Activated naive CD8-positive, alpha-beta T cell treated with anti-CD3 and anti-CD28 coated beads, Interleukin-2, amount 50 U/mL, for 24 hours (primary cell): ENCODE data around the gene SPPL2B.
"Not testable (repeated sequence)": the region's sequence is repeated elsewhere in the genome, so short reads cannot be mapped to it uniquely, and the experiment has no call there.

Source experiments
- ATAC-seq: fragments of 150-1000 bp; cut with Tn5 transposase; one replicate; pipeline ENCODE4 v1.10.0; 2021
- DNase-seq: peaks from one replicate; pipeline ENCODE4 v3.0.0; 2021
- H3K27ac Mint-ChIP-seq: one replicate; pipeline ENCODE4 v1.8.0; 2021; ENCODE audit warnings: mild to moderate bottlenecking, mixed read lengths
- H3K27me3 Mint-ChIP-seq: one replicate; pipeline ENCODE4 v1.8.0; 2021; ENCODE audit warnings: mixed read lengths
- H3K36me3 Mint-ChIP-seq: one replicate; pipeline ENCODE4 v1.8.0; 2021; ENCODE audit warnings: low read depth, mixed read lengths
- H3K4me1 Mint-ChIP-seq: one replicate; pipeline ENCODE4 v1.8.0; 2021; ENCODE audit warnings: mixed read lengths
- H3K4me3 Mint-ChIP-seq: one replicate; pipeline ENCODE4 v1.8.0; 2021; ENCODE audit warnings: mild to moderate bottlenecking, moderate library complexity, mixed read lengths
- H3K9me3 Mint-ChIP-seq: one replicate; pipeline ENCODE4 v1.8.0; 2021; ENCODE audit warnings: mixed read lengths

The SPPL2B gene

GRCh38 chr19:2344381-2344870, 15.9 kb downstream of the SPPL2B start:
- Mint-ChIP-seq H3K9me3 (no peaks in the 10 kb centered on the region), H3K27ac (no peak overlapping the region), H3K27me3 (no peaks in the 10 kb centered on the region), H3K4me1 (no peaks in the 10 kb centered on the region), H3K36me3 (no peaks in the 10 kb centered on the region), H3K4me3 (no peak overlapping the region)
- ATAC-seq (no peak), DNase-seq (no peak)

DNA sequence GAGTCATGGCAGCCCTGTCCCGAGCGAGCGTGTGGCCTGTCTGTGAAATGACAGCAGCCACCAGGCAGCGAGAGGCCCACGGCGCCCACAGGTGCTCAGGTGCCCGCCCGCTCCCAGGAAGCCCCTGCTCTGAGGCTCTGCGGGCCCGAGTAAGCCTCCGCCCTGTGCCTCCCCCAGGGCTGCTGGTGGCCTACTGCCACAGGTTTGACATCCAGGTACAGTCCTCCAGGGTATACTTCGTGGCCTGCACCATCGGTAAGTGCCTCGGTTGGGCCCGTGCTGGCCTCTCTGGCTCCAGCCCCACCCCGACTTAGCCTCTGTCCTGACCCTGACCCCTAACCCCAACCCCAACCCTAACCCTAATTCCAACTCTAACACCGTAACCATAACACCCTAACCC, 16.6 kb downstream of the SPPL2B start:
- DNase-seq (no peak), ATAC-seq (no peak)
- Mint-ChIP-seq H3K27me3 (no peaks in the 10 kb centered on the region), H3K9me3 (no peaks in the 10 kb centered on the region), H3K4me1 (no peaks in the 10 kb centered on the region), H3K27ac (no peak overlapping the region), H3K4me3 (no peak overlapping the region), H3K36me3 (no peaks in the 10 kb centered on the region)

GRCh38 chr19:2345794-2346663, 17.5 kb downstream of the SPPL2B start:
- no peaks in the 10 kb centered on the region for H3K9me3 Mint-ChIP-seq
- DNase-seq = no peak

DNA sequence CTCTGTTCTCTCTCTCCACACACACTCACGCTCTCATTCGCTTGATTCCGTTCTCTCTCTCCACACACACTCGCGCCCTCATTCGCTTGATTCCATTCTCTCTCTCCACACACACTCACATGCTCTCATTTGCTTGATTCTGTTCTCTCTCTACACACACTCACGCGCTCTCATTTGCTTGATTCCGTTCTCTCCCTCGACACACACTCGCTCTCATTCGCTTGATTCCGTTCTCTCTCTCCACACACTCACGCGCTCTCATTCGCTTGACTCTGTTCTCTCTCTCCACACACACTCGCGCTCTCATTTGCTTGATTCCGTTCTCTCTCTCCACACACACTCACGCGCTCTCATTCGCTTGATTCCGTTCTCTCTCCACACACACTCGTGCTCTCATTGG, 21.3 kb downstream of the SPPL2B start:
- not testable (repeated sequence) for H3K27ac Mint-ChIP-seq, DNase-seq, H3K9me3 Mint-ChIP-seq, ATAC-seq, H3K27me3 Mint-ChIP-seq, H3K36me3 Mint-ChIP-seq, H3K4me1 Mint-ChIP-seq, H3K4me3 Mint-ChIP-seq

More at GRCh38 chr19:2345794-2346663, 17.5 kb downstream of the SPPL2B start:
- no peak overlapping the region for H3K27ac Mint-ChIP-seq
- H3K36me3 Mint-ChIP-seq = no peaks in the 10 kb centered on the region
- no peaks in the 10 kb centered on the region for H3K4me1 Mint-ChIP-seq
- no peak overlapping the region for H3K4me3 Mint-ChIP-seq
- H3K27me3 Mint-ChIP-seq = no peaks in the 10 kb centered on the region
- ATAC-seq = no peak

GRCh38 chr19:2350656-2351055, 22.2 kb downstream of the SPPL2B start:
- H3K4me1 Mint-ChIP-seq = no peaks in the 10 kb centered on the region
- H3K9me3 Mint-ChIP-seq = no peaks in the 10 kb centered on the region
- H3K27me3 Mint-ChIP-seq = no peaks in the 10 kb centered on the region
- H3K36me3 Mint-ChIP-seq = no peaks in the 10 kb centered on the region
- DNase-seq (no peak), ATAC-seq (no peak)
- H3K27ac Mint-ChIP-seq = no peak overlapping the region
- no peak overlapping the region for H3K4me3 Mint-ChIP-seq

DNA sequence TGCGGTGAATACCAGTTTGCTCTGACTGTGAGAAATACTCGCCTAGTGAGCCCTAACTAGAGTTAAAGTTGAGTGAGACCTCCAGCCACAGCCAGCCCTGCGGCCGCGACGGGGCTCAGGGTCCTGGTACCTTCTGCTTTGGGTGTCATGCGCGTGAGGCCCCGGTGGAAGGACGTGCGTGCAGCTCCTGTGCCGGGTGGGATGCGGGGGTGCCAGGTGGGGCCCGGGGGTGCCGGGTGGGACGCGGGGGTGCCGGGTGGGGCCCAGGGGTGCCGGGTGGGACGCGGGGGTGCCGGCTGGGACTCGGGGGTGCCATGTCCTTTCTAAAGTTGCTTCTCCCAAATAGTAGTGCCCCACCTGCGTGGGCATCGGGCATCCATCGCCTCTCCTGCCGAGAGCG, 23.1 kb downstream of the SPPL2B start:
- H3K4me3 Mint-ChIP-seq = no peak overlapping the region
- no peaks in the 10 kb centered on the region for H3K36me3 Mint-ChIP-seq
- no peak overlapping the region for H3K27ac Mint-ChIP-seq
- ATAC-seq = no peak
- H3K27me3 Mint-ChIP-seq = no peaks in the 10 kb centered on the region
- H3K9me3 Mint-ChIP-seq = no peaks in the 10 kb centered on the region
- no peak for DNase-seq
- no peaks in the 10 kb centered on the region for H3K4me1 Mint-ChIP-seq

DNA sequence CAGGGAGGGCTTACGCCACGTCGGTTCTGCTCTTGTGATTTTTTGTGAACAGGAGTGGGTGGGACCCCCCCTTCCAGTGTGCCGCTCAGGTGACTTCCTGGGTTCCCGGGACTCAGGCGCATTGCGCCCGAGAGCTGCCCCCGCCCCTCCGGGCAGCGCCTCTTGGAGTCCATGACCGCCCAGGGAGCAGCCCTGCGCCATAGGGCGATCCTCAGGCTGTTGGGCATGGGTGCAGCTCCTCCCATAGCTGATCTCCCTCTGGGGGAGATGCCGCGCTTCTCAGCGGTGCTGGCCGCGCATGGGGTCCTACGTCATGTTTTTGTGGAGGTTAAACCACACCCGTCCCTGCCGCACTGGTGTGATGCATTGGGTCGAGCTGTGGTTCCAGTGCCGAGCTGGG, 23.6 kb downstream of the SPPL2B start:
- no peaks in the 10 kb centered on the region for H3K27me3 Mint-ChIP-seq
- no peak overlapping the region for H3K4me3 Mint-ChIP-seq
- no peaks in the 10 kb centered on the region for H3K4me1 Mint-ChIP-seq
- ATAC-seq (no peak), DNase-seq (no peak)
- no peak overlapping the region for H3K27ac Mint-ChIP-seq
- no peaks in the 10 kb centered on the region for H3K36me3 Mint-ChIP-seq
- H3K9me3 Mint-ChIP-seq = no peaks in the 10 kb centered on the region

DNA sequence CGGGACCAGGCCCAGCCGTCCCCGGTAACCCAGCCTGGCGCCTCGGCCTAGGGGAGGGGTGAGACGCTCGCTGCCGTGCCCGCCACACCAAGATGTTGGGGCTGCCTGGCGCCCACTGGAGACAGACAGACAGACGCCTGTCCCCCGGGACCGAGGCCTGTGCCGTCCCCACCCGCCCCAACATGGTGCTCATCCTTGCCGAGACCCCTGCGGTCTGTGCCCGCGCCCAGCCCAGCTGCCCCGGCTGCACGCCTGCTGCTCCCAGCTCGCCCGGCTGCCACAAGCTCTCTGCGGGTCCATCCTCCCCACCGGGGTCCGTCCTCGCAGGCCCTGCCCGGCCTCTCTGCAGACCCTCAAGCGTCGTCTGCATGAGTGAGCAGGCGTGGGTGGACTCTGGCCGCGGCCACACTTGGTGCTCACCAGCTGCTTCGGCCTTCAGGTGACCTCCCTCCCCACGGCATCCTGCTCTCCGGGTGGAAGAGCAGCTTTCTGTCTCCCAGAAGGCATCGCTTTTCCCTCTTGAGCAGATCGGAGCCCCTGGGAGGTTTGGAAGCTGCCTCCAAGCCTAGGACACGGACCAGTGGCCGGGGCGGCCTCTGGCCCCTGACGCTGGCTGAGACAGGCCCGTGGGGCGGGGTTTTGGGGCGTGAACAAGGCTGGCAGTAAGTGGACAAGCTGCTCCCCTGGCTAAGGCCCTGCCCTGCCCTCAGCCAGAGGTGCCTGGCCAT, 24.8 kb downstream of the SPPL2B start:
- DNase-seq = no peak
- Mint-ChIP-seq H3K4me3 (no peak overlapping the region), H3K27ac (no peak overlapping the region), H3K36me3 (no peaks in the 10 kb centered on the region), H3K27me3 (no peaks in the 10 kb centered on the region), H3K4me1 (no peaks in the 10 kb centered on the region), H3K9me3 (no peaks in the 10 kb centered on the region)
- no peak for ATAC-seq

- Mint-ChIP-seq H3K4me3 (no peak overlapping the region), H3K4me1 (no peaks in the 10 kb centered on the region), H3K27me3 (peaks cover 1% of the 10 kb centered on the region), H3K9me3 (no peaks in the 10 kb centered on the region), H3K36me3 (no peaks in the 10 kb centered on the region), H3K27ac (no peak overlapping the region)
- ATAC-seq = no peak
- no peak for DNase-seq
Measured at GRCh38 chr19:2353887-2354592, 25.6 kb downstream of the SPPL2B start.

DNA sequence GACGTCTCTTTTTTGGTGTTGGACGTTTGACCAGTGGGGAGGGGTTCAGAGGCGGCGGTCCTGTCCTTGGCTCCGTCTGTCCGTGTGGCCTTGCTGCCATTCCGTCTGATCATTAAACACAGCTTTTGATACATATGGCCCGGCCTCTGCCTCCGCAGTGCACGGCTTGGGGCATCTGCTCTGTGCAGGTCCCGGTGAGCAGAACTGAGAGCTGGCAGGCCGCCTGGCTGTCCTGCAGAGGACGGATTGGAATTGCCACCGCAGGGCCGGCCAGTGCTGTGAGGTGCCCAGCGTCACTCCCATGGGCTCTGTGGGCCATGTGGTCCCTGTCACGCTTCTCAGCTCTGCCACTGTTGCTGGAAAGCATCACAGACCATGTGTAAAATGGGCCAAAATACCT, 26.2 kb downstream of the SPPL2B start:
- Mint-ChIP-seq H3K36me3 (no peaks in the 10 kb centered on the region), H3K27ac (no peak overlapping the region), H3K4me1 (no peaks in the 10 kb centered on the region), H3K4me3 (no peak overlapping the region), H3K27me3 (peaks cover 3% of the 10 kb centered on the region), H3K9me3 (no peaks in the 10 kb centered on the region)
- no peak for DNase-seq
- no peak for ATAC-seq

DNA sequence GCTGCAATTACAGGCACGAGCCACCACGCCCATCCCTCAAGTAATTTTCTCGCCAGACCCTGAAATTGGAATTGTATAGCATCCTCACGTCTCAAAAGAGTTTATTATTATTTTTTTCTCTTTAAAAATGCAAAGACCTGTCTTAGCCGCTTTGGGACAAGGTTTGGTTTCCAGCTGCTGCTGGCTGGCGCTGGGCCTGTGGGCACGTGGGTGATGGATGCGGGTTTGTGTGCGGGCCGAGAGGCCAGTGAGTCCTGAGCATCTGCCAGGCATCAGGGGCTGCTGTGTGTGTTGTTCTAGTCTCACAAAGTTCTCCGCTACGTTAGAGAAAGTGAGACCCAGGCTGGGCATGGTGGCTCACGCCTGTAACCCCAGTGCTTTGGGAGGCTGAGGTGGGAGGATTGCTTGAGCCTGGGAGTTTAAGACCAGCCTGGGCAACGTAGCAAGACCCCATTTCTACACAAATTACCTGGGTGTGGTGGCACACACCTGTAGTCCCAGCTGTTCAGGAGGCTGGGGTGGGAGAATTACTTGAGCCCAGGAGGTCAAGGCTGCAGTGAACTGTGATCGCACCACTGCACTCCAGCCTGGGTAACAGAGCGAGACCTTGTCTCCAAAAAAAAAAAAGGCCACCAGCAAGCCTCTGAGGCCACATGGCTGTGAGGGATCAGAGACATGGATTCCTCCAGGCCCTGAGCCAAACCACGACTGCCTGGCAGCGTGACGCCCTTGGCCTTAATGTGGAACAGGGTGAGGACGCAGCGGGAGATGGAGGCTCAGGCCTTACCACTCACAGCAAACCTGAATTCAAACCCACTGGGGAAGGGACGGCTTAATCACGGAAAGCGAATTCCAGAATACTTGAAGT, 26.9 kb downstream of the SPPL2B start:
- Mint-ChIP-seq H3K27me3 (peaks cover 4% of the 10 kb centered on the region), H3K9me3 (no peaks in the 10 kb centered on the region), H3K4me1 (peaks cover under 1% of the 10 kb centered on the region), H3K27ac (no peak overlapping the region), H3K36me3 (no peaks in the 10 kb centered on the region), H3K4me3 (no peak overlapping the region)
- ATAC-seq (no peak), DNase-seq (no peak)

GRCh38 chr19:2356036-2356646, 27.7 kb downstream of the SPPL2B start:
- no peak overlapping the region for H3K4me3 Mint-ChIP-seq

GRCh38 chr19:2357279-2358206, 29.1 kb downstream of the SPPL2B start:
- H3K4me3 Mint-ChIP-seq = no peak overlapping the region
- DNase-seq (no peak), ATAC-seq (no peak)
- H3K9me3 Mint-ChIP-seq = no peaks in the 10 kb centered on the region
- peaks cover 3% of the 10 kb centered on the region for H3K4me1 Mint-ChIP-seq
- no peaks in the 10 kb centered on the region for H3K36me3 Mint-ChIP-seq
- H3K27me3 Mint-ChIP-seq = peaks cover 9% of the 10 kb centered on the region
- H3K27ac Mint-ChIP-seq = no peak overlapping the region

More at GRCh38 chr19:2356036-2356646, 27.7 kb downstream of the SPPL2B start:
- DNase-seq (no peak), ATAC-seq (no peak)
- Mint-ChIP-seq H3K4me1 (peaks cover 3% of the 10 kb centered on the region), H3K27ac (no peak overlapping the region), H3K36me3 (no peaks in the 10 kb centered on the region), H3K9me3 (no peaks in the 10 kb centered on the region), H3K27me3 (peaks cover 9% of the 10 kb centered on the region)
